Right lobe of liver (tissue), 6 donors: Measurements from ENCODE around the gene TMEM240. TPM values are rescaled to one million over a fixed set of nuclear protein-coding genes. Genes with fewer than 3 reads are reported as not detected.

Experiments
- ATAC-seq, 4 donors: fragments of 200-7000 bp; cut with Tn5 transposase; one replicate each; pipeline ENCODE4 v1.9.1; 2020; ENCODE audit warnings: mild to moderate bottlenecking in 4 of 4, moderate library complexity in 4 of 4
- DNase-seq, 3 donors: peaks; one replicate each; pipeline ENCODE4 v3.0.0-alpha.2; 2020
- H3K27ac ChIP-seq, 3 donors: fragments of 200-600 bp; one replicate each; pipeline ENCODE4 v1.8.0; 2022
- H3K27me3 ChIP-seq, 2 donors: fragments of 200-600 bp; one replicate each; pipeline ENCODE4 v1.8.0; 2022
- H3K36me3 ChIP-seq, 4 donors: fragments of 200-600 bp; sonication (generic) in 1 of 4; one replicate each; pipeline versions ENCODE4 v1.5.1 to v1.8.0; 2017 to 2022; ENCODE audit warnings: control low read depth in 1 of 4
- H3K4me1 ChIP-seq, 4 donors: fragments of 200-600 bp; sonication (generic) in 1 of 4; one replicate each; pipeline versions ENCODE4 v1.5.1 to v1.8.0; 2017 to 2022; ENCODE audit warnings: control low read depth in 1 of 4
- H3K4me3 ChIP-seq, 3 donors: fragments of 200-600 bp; one replicate each; pipeline ENCODE4 v1.8.0; 2022
- H3K9me3 ChIP-seq, 4 donors: fragments of 200-600 bp; sonication (generic) in 1 of 4; one replicate each; pipeline versions ENCODE4 v1.5.1 to v1.8.0; 2017 to 2022; ENCODE audit warnings: control low read depth in 1 of 4
- POLR2A ChIP-seq: fragments of 450-650 bp; IDR thresholded peaks from one replicate; pipeline ENCODE4 v1.6.1; 2017; ENCODE audit warnings: antibody characterized with exemption, mild to moderate bottlenecking
- WGBS: methylation state at CpG from one replicate; pipeline ENCODE4 v1.1.6; 2018; ENCODE audit warnings: low coverage, low lambda C conversion rate; ENCODE audit not compliant: insufficient coverage; ENCODE audit errors: missing lambda C conversion rate; 5-methylcytosine and 5-hydroxymethylcytosine counted together
- intact Hi-C, 2 donors: fragments of 100-400 bp; cut with DNase I; formaldehyde crosslinking; loops; one replicate each; pipeline versions ENCODE4 v1.11.2 to v1.14.1; 2022
- long read RNA-seq: library from polyadenylated mRNA; unstranded; transcript quantifications from one replicate; pipeline ENCODE4 v2.0.0, GENCODE V29; 2019
- total RNA-seq, 6 experiments: library from RNA; depleted of rRNA in 2 of 6; stranded (reverse); fragments of >200 nt in 2 of 6; fragmentation: NEBNext Ultra II Directional in 3 of 6; extraction: Animal tissue kit (Norgen Biotek cat#: 25700) in 3 of 6; gene quantifications; one replicate each; pipeline versions ENCODE4 v1.1.0 to v1.2.4, GENCODE V29; 2016 to 2023
- TF ChIP-seq, protein P1 (sequence below), 4 donors: fragments of 200-600 bp in 3 of 4; fragments of 450-650 bp in 1 of 4; IDR thresholded peaks; one replicate each; pipeline versions ENCODE4 v1.5.1 to v1.8.0; 2016 to 2022; ENCODE audit warnings: antibody characterized with exemption in 4 of 4, mild to moderate bottlenecking in 2 of 4
- donor health status: DM: no; HTN: yes; CAD: no.
- donor health status: DM: no; HTN: no; CAD: no.
- donor health status: DM: no; HTN: no; CAD: no.
- donor health status: DM: no; HTN: yes; CAD: no.
- donor health status: DM: no; HTN: yes; CAD: no.

The TMEM240 gene
- total RNA-seq = under 1 TPM in 1 of 6 experiments, not detected in 5; 0.40 TPM
- long read RNA-seq = 0 reads

DNA sequence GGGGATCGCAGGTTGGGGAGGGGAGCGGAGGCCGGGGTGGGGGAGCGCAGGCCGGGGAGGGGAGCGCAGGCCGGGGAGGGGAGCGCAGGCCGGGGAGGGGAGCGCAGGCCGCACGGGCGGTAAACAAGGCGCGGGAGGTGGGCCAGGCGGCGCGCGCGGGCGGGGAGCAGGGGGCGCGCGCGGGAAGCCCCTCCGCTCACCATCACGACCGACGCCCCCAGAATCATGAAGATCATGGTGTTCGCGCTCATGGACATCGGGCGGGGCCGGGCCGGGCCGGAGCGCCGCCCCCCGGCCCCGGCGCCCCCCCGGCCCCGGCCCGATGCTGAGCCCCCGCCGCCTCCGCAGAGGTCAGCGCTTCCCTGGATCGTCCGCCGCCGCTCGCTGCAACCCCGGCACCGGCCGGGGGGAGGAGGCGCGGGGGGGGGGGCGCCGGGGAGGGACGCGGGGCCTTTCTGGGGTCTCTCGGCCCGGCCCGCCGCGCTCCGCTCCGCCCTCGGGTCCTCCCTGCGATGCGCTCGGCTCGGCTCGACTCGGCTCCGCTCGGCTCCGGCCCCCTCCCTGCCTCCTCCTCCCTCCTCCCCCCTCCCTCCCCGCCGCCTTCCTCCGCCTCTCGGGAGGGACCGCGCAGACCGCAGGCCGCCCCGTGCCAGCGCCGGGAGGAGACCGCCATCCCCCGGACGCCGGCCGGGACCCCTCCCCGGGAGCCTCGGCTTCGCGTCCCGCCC, at the start of gene TMEM240:
TMEM240 (minus strand) TSS at position 535 of the 728 bp plus-strand sequence; CDS start at position 257, 278 bp downstream.
- Histone ChIP-seq H3K9me3 (no peaks in the 10 kb centered on the region), H3K4me3 (peak within 1 kb of the TSS; percentile 12 to 44 (median 18)), H3K4me1 (peaks cover 0 to 5% (median 0%) of the 10 kb centered on the region in 4 donors), H3K27ac (no peak within 1 kb of the TSS), H3K27me3 (no peaks in the 10 kb centered on the region), H3K36me3 (peaks cover 0 to 18% (median 0%) of the 10 kb centered on the region in 4 donors)
- peak; percentile 62 to 66 (median 65) for DNase-seq
- ATAC-seq = peak in 3 of 4 donors; percentile 39 to 71 (median 42)
- WGBS = 3% methylated on average over 5 of the region's 100 CpGs
- TF ChIP-seq, protein P1, sequence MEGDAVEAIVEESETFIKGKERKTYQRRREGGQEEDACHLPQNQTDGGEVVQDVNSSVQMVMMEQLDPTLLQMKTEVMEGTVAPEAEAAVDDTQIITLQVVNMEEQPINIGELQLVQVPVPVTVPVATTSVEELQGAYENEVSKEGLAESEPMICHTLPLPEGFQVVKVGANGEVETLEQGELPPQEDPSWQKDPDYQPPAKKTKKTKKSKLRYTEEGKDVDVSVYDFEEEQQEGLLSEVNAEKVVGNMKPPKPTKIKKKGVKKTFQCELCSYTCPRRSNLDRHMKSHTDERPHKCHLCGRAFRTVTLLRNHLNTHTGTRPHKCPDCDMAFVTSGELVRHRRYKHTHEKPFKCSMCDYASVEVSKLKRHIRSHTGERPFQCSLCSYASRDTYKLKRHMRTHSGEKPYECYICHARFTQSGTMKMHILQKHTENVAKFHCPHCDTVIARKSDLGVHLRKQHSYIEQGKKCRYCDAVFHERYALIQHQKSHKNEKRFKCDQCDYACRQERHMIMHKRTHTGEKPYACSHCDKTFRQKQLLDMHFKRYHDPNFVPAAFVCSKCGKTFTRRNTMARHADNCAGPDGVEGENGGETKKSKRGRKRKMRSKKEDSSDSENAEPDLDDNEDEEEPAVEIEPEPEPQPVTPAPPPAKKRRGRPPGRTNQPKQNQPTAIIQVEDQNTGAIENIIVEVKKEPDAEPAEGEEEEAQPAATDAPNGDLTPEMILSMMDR (IDR thresholded peaks at IDR 0.05) = no peak
- TF ChIP-seq POLR2A = no peak
- intact Hi-C loops = no loop called here

DNA sequence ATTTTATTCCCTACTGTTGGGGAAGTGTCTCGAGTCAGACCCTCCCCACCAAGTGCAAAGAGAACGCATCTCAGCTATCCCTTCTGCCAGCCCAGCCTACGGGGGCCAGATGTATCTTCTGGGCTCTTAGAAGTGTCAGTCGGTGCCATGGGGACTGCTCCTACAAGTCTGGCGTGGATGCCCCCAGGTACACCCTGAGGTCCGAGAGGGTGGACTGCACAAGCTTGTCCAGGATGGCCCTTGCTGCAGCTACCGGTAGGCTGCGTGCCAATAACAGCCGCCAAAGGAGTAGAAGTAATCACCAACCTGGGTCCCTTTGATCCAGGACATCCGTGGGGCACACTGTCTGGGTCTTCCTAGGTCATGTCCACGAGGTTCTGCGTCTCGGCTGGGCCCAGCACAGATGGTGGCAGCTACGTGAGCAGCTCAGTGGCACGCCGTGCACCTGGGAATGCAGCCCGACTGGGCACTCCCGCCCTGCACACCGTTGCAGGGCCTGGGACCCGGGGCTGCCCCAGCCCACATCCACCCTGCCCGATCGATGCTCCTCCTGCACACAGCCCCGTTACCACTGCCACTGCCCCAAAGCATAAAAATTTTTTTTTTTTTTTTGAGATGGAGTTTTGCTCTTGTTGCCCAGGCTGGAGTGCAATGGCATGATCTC, 43.1 kb upstream of the TMEM240 start:
- TF ChIP-seq POLR2A = no peak
- TF ChIP-seq, protein P1 (IDR thresholded peaks at IDR 0.05) = no peak
- no peaks in the 10 kb centered on the region for H3K9me3 ChIP-seq

DNA sequence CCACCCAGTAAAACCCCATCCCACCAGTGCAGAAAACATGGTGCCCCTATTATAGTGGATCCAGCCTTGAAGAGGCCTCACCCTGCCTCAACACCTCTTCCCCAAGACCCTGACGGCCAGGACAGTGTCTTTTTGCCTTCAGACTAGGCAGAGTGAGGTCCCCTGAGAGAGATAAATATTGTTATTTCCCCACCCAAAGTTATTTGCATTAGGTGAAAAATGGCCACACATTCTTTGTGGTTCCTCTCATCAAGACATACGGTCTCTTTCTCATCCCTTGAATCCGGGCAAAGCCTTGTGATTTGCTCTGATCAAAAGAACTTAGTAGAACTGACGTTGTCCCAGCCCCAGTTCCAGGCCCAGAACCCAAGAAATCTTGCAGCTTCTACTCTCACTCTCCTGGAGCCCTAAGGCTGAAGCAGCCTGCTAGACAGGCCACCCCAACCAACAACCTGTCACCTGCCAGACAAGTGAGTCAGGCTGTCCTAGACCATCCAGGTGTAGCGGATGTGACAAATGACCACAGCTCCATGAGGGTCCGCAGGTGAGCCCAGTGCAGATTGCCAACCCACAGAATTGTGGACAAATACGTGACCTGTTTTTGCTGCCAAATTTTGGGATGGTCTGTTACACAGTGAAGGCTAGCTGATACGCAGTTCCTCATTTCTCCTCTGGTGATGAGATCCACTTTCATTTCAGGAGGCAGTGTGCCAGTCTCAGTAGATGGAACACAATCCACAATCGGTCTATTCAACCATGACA, 42.3 kb upstream of the TMEM240 start:
- H3K4me3 ChIP-seq = no peak overlapping the region
- no peaks in the 10 kb centered on the region for H3K27me3 ChIP-seq
- ATAC-seq (no peak), DNase-seq (no peak)
- H3K27ac ChIP-seq = no peak overlapping the region
- intact Hi-C loops = no loop called here
- no peaks in the 10 kb centered on the region for H3K4me1 ChIP-seq
- 66% methylated on average over 9 of the region's 9 CpGs for whole genome bisulfite sequencing
- TF ChIP-seq, protein P1 (IDR thresholded peaks at IDR 0.05) = no peak
- no peaks in the 10 kb centered on the region for H3K36me3 ChIP-seq
- no peaks in the 10 kb centered on the region for H3K9me3 ChIP-seq

More for the DNA sequence above, 43.1 kb upstream of the TMEM240 start:
- H3K36me3 ChIP-seq = no peaks in the 10 kb centered on the region
- intact Hi-C loops = no loop called here
- no peaks in the 10 kb centered on the region for H3K4me1 ChIP-seq
- 78% methylated on average over 3 of the region's 23 CpGs for WGBS
- H3K27me3 ChIP-seq = no peaks in the 10 kb centered on the region
- peak in 1 of 4 donors; percentile 17 for ATAC-seq
- no peak for DNase-seq
- H3K4me3 ChIP-seq = no peak overlapping the region
- no peak overlapping the region for H3K27ac ChIP-seq

DNA sequence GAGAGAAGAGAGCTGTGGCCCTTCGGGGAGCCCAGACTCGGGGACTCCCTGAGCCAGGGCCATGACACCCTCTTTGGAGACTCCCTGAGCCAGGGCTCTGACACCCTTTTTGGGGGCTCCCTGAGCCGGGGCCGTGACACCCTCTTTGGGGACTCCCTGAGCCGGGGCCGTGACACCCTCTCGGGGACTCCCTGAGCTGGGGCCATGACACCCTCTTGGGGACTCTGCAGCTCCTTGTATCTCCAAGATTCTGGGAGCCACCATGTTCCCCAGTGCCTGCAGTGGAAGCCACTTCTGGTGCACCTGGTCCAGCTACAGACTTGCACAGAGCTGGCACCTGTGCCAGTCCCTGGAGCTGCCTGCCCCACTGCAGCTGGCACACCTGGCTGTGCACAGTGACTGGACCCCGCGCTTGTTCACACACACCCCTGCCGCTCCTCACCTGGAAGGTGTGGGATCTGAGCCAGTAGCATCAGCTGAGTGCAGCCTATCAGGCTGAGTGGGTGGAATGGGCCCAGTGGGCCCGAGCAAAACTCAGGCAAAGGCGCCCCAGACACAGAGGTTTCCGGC, 38.0 kb upstream of the TMEM240 start:
- WGBS = 50% methylated on average over 2 of the region's 13 CpGs
- no peak for TF ChIP-seq POLR2A
- TF ChIP-seq, protein P1 (IDR thresholded peaks at IDR 0.05) = no peak

More for the DNA sequence above, 38.0 kb upstream of the TMEM240 start:
- H3K4me1 ChIP-seq = peaks cover 0 to 10% (median under 1%) of the 10 kb centered on the region in 4 donors
- no peak overlapping the region for H3K4me3 ChIP-seq
- H3K27me3 ChIP-seq = no peaks in the 10 kb centered on the region
- no peaks in the 10 kb centered on the region for H3K9me3 ChIP-seq
- H3K36me3 ChIP-seq = no peaks in the 10 kb centered on the region
- DNase-seq (no peak), ATAC-seq (no peak)
- H3K27ac ChIP-seq = no peak overlapping the region
- intact Hi-C loops = no loop called here
